GM18511 (cell line): Measurements from ENCODE around the gene ZFYVE28.
"Not testable (repeated sequence)": the region's sequence is repeated elsewhere in the genome, so short reads cannot be mapped to it uniquely, and the experiment has no call there.

Experiments used
- ATAC-seq: cut with Tn5 transposase; IDR thresholded peaks from one replicate; pipeline ENCODE4 v1.9.1; 2021; ENCODE audit warnings: mild to moderate bottlenecking, moderate library complexity; ENCODE audit not compliant: unreplicated experiment

Gene ZFYVE28

DNA sequence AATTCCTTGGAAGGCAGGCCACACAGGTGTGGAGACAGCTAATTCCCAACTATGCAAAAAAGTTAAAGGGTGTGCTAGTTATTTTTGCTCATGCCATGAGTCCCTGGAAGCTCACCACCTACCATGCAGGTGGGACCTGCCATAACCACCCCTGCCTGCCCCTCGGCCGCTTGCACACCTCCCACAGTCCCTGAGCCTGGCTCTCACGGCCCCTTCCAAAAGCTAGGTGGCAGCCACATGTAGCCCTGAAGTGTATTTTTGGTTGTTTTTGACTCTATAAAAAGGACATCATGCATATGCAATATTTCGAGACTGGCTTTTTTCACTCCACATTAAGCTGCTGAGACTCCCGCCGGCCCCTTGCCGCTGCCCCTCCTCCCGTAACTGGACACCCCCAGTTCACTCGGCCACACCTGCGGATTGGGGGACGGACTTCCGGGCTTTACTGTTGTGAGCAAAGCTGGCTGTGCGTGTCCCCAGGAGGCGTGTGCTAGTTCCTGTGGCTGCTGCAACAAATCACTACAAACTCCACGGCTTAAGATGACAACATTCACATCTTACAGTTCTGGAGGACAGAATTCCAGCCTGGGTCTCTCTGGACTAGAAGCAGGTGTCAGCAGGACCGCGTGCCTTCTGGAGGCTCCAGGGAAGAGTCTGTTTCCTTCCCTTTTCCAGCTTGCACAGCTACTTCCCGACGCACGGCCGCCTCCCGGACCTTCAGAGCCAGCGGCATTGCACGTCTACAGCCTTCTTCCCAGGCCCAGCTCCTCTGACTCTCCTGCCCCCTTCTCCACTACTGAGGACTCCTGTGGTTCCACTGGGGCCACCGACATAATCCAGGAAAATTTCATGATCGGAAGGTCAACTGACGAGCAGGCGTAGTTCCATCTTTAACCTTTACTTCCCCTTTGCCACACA lies 24.8 kb downstream of the ZFYVE28 start:
- ATAC-seq = peak; percentile 79

DNA sequence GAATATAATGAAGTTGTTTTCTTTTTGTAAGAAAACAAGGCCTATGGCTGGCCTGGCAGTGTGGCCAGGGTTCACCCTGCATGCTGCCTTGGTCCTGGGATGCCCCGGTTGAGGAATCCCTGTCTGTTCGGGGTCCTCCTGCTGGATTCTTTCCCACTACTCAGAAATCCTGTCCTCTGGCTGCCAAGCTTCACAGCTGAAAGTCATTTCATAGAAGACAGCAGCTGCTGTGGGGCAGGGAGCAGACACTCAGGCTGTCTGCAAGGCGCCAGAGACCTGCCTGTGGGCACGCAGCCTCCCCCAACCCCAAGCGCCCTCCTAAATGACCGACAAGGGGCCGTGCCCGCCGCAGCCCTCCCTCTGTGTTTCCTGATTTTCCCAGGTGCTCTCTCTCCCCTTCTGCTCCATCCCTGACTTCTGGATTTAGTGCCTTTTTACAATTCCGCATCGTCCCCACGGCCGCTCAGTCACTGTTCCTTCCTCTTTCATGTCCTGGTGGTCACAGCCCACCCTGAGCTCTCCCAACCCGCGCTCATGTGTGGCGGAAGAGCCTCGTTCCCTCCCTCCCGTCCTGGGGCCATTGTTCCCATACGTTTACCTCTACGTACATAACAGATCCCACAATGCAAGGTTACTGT lies 27.5 kb downstream of the ZFYVE28 start:
- ATAC-seq = no peak

DNA sequence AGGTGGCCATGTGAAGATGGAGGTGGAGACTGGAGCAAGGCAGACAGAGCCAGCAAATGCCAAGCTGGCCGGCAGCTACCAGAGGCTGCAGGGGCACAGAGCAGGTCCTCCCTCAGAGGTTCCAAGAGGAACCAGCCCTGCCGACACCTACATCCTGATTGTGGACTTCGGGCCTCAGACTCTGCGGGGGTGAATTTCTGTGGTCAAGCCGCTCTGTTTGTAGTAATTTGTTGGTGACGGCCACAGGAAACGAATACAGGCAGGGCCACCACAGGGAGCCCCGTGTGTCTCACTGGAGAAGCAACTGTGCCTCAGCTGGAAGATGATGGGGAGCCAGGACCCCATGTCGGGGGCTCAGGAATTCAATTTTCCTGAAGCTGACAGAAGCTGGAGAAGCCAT lies 28.3 kb downstream of the ZFYVE28 start:
- no peak for ATAC-seq

GRCh38 chr4:2389691-2390090 lies 28.8 kb downstream of the ZFYVE28 start:
- ATAC-seq = no peak

GRCh38 chr4:2388429-2389182 lies 29.8 kb downstream of the ZFYVE28 start:
- ATAC-seq = no peak

GRCh38 chr4:2387829-2388228 lies 30.6 kb downstream of the ZFYVE28 start:
- ATAC-seq = no peak

DNA sequence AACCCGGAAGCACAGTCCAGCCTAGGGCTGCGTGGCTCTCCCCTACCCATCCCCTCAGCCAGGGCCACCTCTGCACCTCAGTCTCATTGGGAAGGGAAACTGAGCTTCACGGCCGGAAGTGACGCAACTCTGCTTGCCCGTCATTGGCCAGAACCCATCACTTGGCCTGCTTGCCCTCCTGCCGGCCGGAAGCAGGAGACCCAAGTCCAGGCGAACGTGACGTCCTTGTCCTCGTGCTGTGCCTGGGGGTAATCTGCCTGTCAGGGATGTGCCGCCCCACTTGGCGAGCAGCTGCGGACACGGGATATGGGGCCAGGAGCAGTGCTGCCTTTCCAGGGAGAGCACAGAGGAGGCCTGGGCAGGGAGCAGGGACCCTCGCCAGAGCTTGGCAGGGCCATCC lies 31.2 kb downstream of the ZFYVE28 start:
- no peak for ATAC-seq

- ATAC-seq = no peak
These were observed 31.7 kb downstream of the ZFYVE28 start for GRCh38 chr4:2386717-2387116.

GRCh38 chr4:2385516-2385915 lies 32.9 kb downstream of the ZFYVE28 start:
- ATAC-seq = no peak

GRCh38 chr4:2384245-2384644 lies 34.2 kb downstream of the ZFYVE28 start:
- no peak for ATAC-seq

DNA sequence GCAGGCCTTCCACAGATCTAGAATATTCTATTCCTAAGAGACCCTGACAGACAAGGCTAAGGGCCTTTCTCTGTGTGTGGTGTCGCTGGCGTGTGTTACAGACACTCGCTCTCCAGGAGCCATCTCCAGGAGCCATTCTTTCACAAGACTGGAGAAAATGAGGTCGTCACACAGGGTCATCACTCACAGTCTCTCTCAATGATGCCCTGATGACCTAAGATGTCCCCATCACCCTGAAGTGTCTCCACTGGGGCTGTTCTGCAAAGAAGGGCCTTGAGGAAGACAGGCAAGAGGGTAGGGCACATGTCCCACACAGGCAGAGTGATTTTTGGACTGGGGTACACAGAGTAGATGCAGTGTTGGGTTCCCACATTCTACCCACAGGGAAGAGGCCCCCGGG lies 34.7 kb downstream of the ZFYVE28 start:
- no peak for ATAC-seq

DNA sequence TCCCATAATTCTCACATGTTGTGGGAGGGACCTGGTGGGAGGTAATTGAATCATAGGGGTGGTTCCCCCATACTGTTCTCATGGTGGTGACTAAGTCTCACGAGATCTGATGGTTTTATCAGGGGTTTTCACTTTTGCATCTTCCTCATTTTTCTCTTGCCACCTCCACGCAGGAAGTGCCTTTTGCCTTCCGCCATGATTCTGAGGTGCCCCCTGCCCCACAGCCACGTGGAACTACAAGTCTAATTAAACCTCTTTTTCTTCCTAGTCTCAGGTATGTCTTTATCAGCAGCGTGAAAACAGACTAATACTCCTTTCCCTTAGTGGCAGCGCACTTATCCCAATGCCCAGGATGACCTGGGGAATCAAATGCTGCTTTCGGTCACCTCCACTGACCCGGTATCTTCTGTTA lies 35.2 kb downstream of the ZFYVE28 start:
- ATAC-seq = not testable (repeated sequence)

GRCh38 chr4:2382769-2383202 lies 35.7 kb downstream of the ZFYVE28 start:
- not testable (repeated sequence) for ATAC-seq

- ATAC-seq = not testable (repeated sequence)
These were observed 37.9 kb downstream of the ZFYVE28 start for GRCh38 chr4:2380589-2380988.

DNA sequence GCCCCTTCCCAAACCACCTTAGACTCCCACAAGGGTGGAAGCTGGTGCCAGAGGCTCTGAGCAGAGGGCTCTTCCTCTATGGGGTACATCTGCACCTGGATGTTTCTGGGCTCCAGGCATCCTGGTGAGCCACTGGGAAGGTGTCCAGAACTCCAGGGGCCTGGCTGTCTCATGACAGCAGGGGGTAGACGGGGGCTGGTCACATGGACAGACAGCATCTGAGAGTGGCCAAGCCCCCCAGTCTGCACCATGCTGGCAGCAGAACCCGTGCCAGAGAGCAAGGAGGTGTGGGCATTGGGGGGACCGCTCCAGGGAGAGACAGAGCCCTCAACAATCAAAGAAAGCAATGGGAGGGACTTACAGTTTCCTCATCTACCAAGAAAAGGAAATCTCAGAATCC lies 39.5 kb downstream of the ZFYVE28 start:
- no peak for ATAC-seq

DNA sequence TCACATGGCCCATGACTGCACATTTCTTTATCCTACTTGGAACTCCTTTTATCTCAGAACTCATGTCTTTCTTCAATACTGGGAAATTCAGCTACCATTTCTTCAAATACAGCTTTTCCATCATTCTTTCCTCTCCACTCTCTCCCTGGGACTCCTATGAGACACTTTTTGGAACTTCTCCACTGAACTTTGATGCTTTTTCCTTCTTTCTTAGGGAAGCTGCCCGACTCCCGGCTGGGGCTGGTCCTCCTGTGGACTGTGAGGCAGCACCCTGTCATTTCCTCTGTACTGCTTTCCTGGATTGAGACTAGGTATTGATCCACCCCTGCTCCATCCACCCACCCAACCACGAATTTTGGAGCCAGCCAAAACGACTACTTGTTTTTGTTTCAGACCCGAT lies 40.0 kb downstream of the ZFYVE28 start:
- no peak for ATAC-seq

- no peak for ATAC-seq
These were observed 41.2 kb downstream of the ZFYVE28 start for GRCh38 chr4:2377241-2377640.

DNA sequence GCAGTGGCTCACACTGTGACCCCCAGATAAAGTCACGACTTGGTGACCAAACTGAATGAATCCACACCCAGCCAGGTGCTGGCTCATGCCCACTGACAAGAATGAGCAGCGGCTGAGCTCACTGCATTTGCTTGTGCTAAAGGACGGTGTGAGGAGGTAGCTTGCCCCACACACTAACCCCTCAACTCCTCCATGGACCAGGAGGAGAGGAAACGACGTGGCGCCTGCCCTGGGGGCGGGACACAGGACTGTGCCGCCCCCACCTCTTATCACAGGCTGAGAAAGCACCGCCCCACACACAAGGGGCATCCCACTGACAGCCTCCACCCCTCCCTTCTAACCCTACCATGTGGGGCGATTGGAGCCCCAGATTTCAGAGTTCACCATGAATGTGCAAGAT lies 43.0 kb downstream of the ZFYVE28 start:
- no peak for ATAC-seq

DNA sequence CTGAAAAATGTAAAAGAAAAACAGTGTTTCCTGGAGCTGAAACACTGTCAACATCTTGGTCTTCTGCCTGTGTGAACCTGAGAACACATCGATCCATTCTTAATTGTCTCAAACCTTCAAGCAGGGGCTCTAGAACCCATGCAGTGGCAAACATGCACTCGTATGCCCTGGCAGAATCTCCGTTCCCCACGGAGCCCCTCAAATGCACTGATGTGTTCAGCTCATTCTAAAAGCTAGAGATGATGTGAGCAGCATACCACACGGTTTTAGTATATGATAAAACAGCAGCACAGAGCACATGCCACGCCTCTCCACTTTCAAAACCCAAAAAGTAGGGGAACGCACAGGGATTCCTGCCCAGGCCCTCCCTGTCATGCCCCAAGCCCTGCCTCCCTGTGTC lies 44.9 kb downstream of the ZFYVE28 start:
- ATAC-seq = no peak

- ATAC-seq = no peak
These were observed 45.9 kb downstream of the ZFYVE28 start for GRCh38 chr4:2372488-2373030.

- ATAC-seq = no peak
These were observed 46.5 kb downstream of the ZFYVE28 start for GRCh38 chr4:2371765-2372487.
